ENCODE data around the gene ELOF1.

The ELOF1 gene

DNA sequence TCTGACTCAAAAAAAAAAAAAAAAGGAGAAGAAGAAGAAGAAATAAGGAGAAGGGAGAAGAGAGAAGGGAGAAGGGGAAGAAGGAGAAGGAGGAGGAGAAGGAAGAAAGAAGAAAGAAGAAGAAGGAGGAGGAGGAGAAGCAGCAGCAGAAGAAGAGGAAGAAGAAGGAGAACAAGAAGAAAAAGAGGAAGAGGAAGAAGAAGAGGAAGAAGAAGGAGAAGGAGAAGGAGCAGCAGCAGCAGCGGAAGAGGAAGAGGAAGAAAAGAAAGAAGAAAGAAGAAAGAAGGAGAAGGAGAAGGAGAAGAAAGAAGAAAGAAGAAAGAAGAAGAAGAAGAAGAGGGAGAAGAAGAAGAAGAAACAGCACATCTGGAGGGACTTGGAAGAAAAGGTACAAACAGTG lies 24.5 kb downstream of the ELOF1 start:
- no peak for DNase-seq

GRCh38 chr19:11530432-11530831 lies 28.6 kb downstream of the ELOF1 start:
- peak; percentile 98 for DNase-seq

DNA sequence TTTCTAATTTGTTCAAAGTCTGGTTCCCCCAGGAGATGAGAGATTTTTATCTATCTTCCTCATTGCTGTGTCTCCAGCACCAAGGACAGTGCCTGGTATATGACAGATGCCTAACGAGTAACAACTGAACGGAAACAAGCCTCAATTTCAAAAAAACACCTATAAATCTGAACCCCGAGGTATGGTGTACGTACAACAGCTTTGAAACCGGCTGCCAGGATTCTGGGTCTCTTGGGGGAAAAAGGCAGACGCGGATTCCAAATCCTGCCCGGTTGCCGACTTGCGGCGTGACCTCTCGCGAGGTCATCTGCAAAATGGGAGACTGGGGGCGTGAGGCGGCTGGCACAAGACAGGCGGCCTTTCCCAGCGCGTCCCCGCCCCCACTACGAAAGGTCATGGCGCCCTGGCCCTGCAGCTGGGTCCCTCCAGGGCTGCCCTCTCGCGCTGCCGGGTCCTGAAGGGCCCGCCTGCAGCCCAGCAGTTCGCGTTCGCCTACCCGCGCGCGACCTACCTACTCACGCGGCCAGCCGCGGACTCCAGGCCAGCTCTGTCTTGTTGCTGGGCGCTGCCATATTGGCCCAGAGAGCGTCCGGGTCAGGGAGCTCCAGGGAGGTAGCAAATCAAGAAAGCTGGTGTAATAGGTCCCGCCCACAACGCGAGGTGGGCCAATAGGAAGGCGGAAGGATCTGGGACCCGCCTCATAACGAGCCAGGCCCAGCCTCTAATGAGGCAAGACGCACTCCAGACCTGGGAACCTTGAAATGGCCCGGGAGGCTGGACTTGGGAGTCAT lies 30.3 kb downstream of the ELOF1 start, which contains the start of gene ECSIT:
TSS of gene ECSIT (minus strand) at position 584 of the 791 bp plus-strand sequence. CDS start 9,964 bp downstream, outside the sequence.
- peak; percentile 99 for DNase-seq

DNA sequence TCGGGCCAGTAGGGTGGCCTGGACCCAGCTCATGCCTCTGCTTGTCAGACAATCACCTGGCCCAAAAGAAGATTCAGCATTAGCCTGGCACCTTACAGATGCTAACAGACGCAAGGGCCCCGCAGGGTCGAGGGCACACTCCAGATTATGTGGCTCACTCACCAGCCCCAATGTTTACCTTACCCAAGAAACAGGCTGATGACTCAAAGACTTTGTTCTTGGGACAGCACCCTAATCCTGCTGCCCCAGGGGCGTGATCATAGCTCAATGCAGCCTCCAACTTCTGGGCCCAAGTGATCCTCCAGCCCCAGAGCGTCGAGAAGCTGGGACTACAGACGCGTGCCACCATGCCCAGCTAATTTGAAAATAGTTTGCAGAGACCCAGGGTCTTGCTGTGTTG lies 39.9 kb downstream of the ELOF1 start:
- no peak for DNase-seq

- DNase-seq = no peak
Observed at GRCh38 chr19:11513946-11514345, 45.1 kb downstream of the ELOF1 start.

DNA sequence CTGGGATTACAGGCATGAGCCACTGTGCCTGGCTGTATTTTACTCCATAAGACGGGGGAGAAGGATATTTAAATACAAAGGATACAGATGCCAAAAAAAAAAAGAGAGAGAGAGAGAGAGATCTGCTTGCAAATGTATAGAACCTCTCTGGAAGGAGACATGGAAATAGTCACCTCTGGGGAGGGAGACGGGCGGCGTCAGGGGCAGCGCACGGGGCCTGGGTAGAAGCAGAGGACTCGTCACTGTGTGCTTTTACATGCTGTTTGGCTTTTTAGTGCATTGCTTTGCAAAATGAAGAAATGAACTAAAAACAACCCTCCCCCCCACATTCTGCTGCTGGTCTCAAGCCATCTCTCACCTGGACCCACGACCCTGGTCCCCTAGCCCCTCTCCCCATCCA lies 48.6 kb downstream of the ELOF1 start:
- no peak for DNase-seq

- no peak for DNase-seq
Observed at GRCh38 chr19:11507370-11508078, 51.5 kb downstream of the ELOF1 start.

DNA sequence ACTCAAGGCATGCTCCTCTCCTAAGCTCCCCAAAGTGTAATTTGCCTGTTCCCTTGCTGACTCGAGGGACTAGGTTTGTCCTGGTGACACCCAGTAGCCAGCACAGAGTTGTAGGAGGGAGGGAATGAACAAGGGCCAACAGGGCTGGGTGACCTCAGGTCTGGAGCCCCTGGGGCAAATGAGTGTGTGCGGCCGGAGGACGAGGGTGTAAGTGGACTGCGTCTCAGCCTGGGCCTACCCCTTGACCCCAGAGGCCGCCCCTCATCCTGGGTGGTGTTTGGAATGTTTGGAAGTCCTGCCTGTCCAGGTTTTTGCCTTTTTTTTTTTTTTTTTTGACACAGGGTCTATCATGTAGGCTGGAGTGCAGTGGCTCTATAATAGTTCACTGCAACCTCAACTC lies 52.1 kb downstream of the ELOF1 start:
- no peak for DNase-seq

DNA sequence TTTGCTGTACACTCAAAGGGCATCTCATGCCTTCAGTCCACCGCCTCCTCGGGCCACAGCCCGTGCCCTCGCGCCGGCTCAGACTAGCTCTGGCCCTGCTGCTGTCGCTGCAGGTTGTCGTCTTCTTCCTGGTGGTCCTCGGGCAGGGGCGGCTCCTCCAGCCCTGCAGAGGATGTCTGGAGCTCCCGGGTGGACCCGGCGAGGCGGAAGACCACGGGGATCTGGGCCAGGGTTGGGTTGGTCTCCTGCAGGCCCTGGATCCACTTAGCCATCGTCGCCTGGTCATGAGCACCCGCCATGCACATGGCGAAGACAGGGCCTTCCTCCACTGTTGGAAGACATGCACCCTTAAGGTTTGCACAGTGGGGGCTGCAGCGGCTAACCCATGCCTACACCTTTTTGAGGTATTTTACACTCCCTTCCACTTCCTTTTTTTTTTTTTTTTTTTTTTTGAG lies 52.9 kb downstream of the ELOF1 start:
- peak; percentile 82 for DNase-seq

GRCh38 chr19:11505504-11506100 lies 53.4 kb downstream of the ELOF1 start, which contains the start of gene ZNF653:
ZNF653 (minus strand) TSS chr19:11505839; CDS start chr19:11505786, 53 bp downstream.
- DNase-seq = peak; percentile 96

DNA sequence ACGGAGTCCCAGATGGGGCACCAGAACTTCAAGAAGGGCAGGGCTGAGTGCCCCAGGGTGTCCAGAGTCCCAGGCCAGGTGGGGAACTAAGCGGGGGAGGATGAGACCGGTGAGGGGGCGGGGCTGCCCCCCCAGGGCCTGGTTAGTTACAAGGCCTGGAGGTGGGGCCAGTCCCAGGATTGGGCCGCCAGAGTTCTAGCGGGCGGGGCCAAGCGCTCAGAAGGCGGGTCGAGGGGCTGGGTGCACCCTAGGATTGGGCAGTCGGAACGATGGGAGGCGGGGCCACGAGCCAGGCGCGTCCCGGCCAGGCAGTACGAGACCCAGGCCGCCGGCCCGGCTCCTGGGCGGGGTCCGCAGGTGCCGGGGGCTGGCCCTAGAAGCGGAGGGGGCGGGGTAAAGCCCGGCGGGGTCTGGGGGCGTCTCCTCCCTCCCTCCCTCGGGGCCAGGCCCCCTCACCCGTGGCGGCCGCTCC lies 54.0 kb downstream of the ELOF1 start:
- DNase-seq = peak; percentile 96

DNA sequence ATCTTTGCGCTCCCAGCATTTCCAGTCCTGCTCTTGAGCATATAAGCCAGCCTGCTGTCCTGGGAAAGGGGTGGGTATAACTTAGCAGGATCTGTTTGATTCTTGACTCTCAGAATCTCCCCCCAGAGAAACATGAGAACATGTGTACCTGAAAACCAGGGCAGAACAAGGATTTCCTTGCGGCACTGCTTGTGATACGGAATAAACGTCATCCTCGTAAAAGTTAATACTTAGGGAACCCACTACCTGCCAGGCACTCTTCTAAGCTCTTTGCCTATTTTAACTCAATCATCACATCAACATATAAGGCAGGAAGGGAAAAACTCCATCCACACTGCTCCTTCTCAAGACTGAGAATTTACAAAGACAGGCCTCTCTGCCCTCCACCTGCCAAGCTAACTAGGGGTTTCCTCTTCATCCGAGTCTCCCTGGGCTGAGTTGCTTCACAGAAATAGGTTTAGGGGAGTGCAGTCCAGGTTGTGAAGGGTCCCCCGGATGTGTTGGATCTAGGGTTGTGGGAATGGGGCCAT lies 54.5 kb downstream of the ELOF1 start:
- DNase-seq = peak; percentile 42
